GM12878 (cell line): ENCODE data around the gene VTA1. TPM values are rescaled to one million over a fixed set of nuclear protein-coding genes. Genes with fewer than 3 reads are reported as not detected.

Experiments
- ATAC-seq: fragments of 200-7000 bp; cut with Tn5 transposase; 3 replicates; pipeline ENCODE4 v1.9.1; 2020; ENCODE audit warnings: mild to moderate bottlenecking, moderate library complexity
- BruUV-seq: library from RNA; stranded (reverse); fragments of 400-500 nt; replicated peaks from 2 replicates; lab custom pipeline; 2021; lab: Mats Ljungman, UMichigan
- CTCF ChIA-PET: fragments of 300-600 bp; sonication (Branson Sonifier 250); formaldehyde crosslinking; extraction: SDS; loops from one replicate; lab custom pipeline; 2021; ENCODE audit warnings: inconsistent platforms; lab: Yijun Ruan, JAX
- POLR2A ChIA-PET: fragments of 350-600 bp; formaldehyde crosslinking; extraction: SDS; loops from one replicate; lab custom pipeline; 2021; ENCODE audit warnings: inconsistent platforms; lab: Charles Lee
- RAD21 ChIA-PET: fragments of 300-600 bp; sonication (Branson Sonifier 250); formaldehyde crosslinking; loops from one replicate; lab custom pipeline; 2023; ENCODE audit warnings: antibody characterized with exemption; ENCODE audit not compliant: unreplicated experiment; lab: Charles Lee
- SMC1A ChIA-PET: fragments of 300-600 bp; sonication (Branson Sonifier 250); formaldehyde crosslinking; loops from one replicate; lab custom pipeline; 2023; ENCODE audit not compliant: unreplicated experiment, uncharacterized antibody; lab: Charles Lee
- DNase-seq: peaks from one replicate; pipeline ENCODE4 v3.0.0-alpha.2; 2011; ENCODE audit warnings: low read depth, low spot score
- FAIRE-seq: peaks from 3 replicates; lab custom pipeline; 2011; peaks lifted over from hg19 to GRCh38; lab: Jason Lieb, UNC
- H2AFZ ChIP-seq: 2 replicates; pipeline ENCODE4 v1.6.0; 2011; ENCODE audit warnings: low read depth, low read length, control low read depth; ENCODE audit not compliant: control insufficient read depth
- H3K27ac ChIP-seq: 2 replicates; pipeline ENCODE4 v1.5.1; 2011; ENCODE audit warnings: control low read depth; ENCODE audit not compliant: control insufficient read depth, insufficient read depth
- H3K27me3 ChIP-seq, 2 experiments: replicated peaks in 1 of 2; 2 replicates each; pipeline versions ENCODE4 v1.6.0 to v1.6.1; 2011; ENCODE audit warnings: low read length in 1 of 2; ENCODE audit not compliant: control insufficient read depth in 2 of 2, insufficient read depth in 2 of 2
- H3K36me3 ChIP-seq, 2 experiments: 2 replicates each; pipeline ENCODE4 v1.5.1; 2011; ENCODE audit warnings: low read length in 1 of 2; ENCODE audit not compliant: control insufficient read depth in 2 of 2, insufficient read depth in 2 of 2
- H3K4me1 ChIP-seq: 2 replicates; pipeline ENCODE4 v1.6.1; 2011; ENCODE audit warnings: mild to moderate bottlenecking, low read length, moderate library complexity, mixed read lengths; ENCODE audit not compliant: control insufficient read depth, insufficient read depth
- H3K4me2 ChIP-seq: 2 replicates; pipeline ENCODE4 v1.6.0; 2011; ENCODE audit warnings: control low read depth; ENCODE audit not compliant: control insufficient read depth, insufficient read depth
- H3K4me3 ChIP-seq: fragments of 200-600 bp; sonication (generic); 2 replicates; pipeline ENCODE4 v1.5.1; 2016
- H3K79me2 ChIP-seq: 2 replicates; pipeline ENCODE4 v1.6.0; 2011; ENCODE audit warnings: low read length; ENCODE audit not compliant: control insufficient read depth, insufficient read depth
- H3K9ac ChIP-seq: 2 replicates; pipeline ENCODE4 v1.8.0; 2011; ENCODE audit warnings: low read length, control low read depth, mixed read lengths; ENCODE audit not compliant: control insufficient read depth, insufficient read depth
- H3K9me3 ChIP-seq: replicated peaks from 3 replicates; pipeline ENCODE4 v1.5.1; 2011; ENCODE audit warnings: mild to moderate bottlenecking, low read length; ENCODE audit not compliant: control insufficient read depth, insufficient read depth
- H4K20me1 ChIP-seq: 2 replicates; pipeline ENCODE4 v1.6.0; 2011; ENCODE audit not compliant: control insufficient read depth, insufficient read depth
- ETV6 ChIP-seq, 2 experiments: fragments of 450-650 bp in 1 of 2; IDR thresholded peaks in 1 of 2; conservative IDR thresholded peaks in 1 of 2; 2 replicates each; pipeline ENCODE4 v1.6.1; 2014; ENCODE audit warnings: antibody characterized with exemption in 1 of 2, borderline replicate concordance in 1 of 2, low read depth in 1 of 2, mild to moderate bottlenecking in 1 of 2, moderate library complexity in 1 of 2
- GABPA ChIP-seq: IDR thresholded peaks from 2 replicates; pipeline ENCODE4 v1.6.1; 2014; ENCODE audit warnings: antibody characterized with exemption, low read depth, mild to moderate bottlenecking, inconsistent platforms
- NFXL1 ChIP-seq: fragments of 450-650 bp; IDR thresholded peaks from 2 replicates; pipeline ENCODE4 v1.6.1; 2017; ENCODE audit warnings: antibody characterized with exemption, mild to moderate bottlenecking, borderline replicate concordance
- RB1 ChIP-seq: fragments of 450-650 bp; formaldehyde crosslinking; IDR thresholded peaks from 2 replicates; pipeline ENCODE4 v1.6.1; 2017; ENCODE audit warnings: mild to moderate bottlenecking, borderline replicate concordance
- ZZZ3 ChIP-seq: IDR thresholded peaks from 2 replicates; pipeline ENCODE4 v1.6.1; 2011; ENCODE audit warnings: low read depth; ENCODE audit not compliant: control insufficient read depth, insufficient read length
- WGBS: methylation state at CpG from one replicate; pipeline ENCODE4 v1.1.6; 2016; ENCODE audit warnings: low lambda C conversion rate; ENCODE audit not compliant: insufficient replicate concordance, insufficient coverage; ENCODE audit errors: missing lambda C conversion rate; 5-methylcytosine and 5-hydroxymethylcytosine counted together
- in situ Hi-C: fragments of 300-500 bp; cut with MboI; formaldehyde crosslinking; loops from 9 replicates; pipeline ENCODE4 v1.14.3; 2018; ENCODE audit warnings: mixed read lengths
- intact Hi-C: fragments of 100-400 bp; cut with micrococcal nuclease; formaldehyde crosslinking; loops from one replicate; pipeline ENCODE4 v1.14.2; 2022; ENCODE audit not compliant: unreplicated experiment
- polyA plus RNA-seq, 11 experiments: library from polyadenylated mRNA; depleted of rRNA in 4 of 11; unstranded in 6 of 11; stranded (reverse) in 5 of 11; fragments of >200 nt; fragmentation: Nextera tagmentation in 4 of 11; fragmentation: Illumina TruSeq in 1 of 11; extraction: Ambion mirVana in 4 of 11; extraction: Trizol in 1 of 11; gene quantifications; 1 replicate in 1 of 11; 2 replicates in 10 of 11; pipeline versions ENCODE4 v1.2.1 to v1.2.3, GENCODE V29; 2011 to 2016; ENCODE audit warnings: inconsistent platforms in 2 of 11, missing spikeins in 2 of 11, low read depth in 1 of 11
- total RNA-seq, 4 experiments: library from RNA; depleted of rRNA in 3 of 4; stranded (reverse); fragments of >200 nt in 3 of 4; fragmentation: Illumina TruSeq in 1 of 4; extraction: Trizol in 1 of 4; gene quantifications; 2 replicates each; pipeline versions ENCODE4 v1.2.1 to v1.2.3, GENCODE V29; 2013 to 2021
- TF ChIP-seq, protein P1 (sequence below): fragments of 150-350 bp; IDR thresholded peaks from 2 replicates; pipeline ENCODE4 v1.6.1; 2014; ENCODE audit warnings: mild to moderate bottlenecking, low read depth, low read length
- TF ChIP-seq, protein P2 (sequence below): fragments of 450-650 bp; IDR thresholded peaks from 2 replicates; pipeline ENCODE4 v1.6.1; 2018; ENCODE audit warnings: mild to moderate bottlenecking, low read depth, moderate library complexity; ENCODE audit not compliant: partially characterized antibody
- TF ChIP-seq, protein P3 (sequence below): fragments of 450-650 bp; IDR thresholded peaks from 2 replicates; pipeline ENCODE4 v1.6.1; 2017; ENCODE audit warnings: antibody characterized with exemption, mild to moderate bottlenecking, moderate library complexity

VTA1 gene
- total and polyA plus RNA-seq, 10 of the 15 experiments (the other 5 are each of a cell fraction or from before 2014, with no cell fraction given) = 48.3 to 126 (median 90.7) TPM

DNA sequence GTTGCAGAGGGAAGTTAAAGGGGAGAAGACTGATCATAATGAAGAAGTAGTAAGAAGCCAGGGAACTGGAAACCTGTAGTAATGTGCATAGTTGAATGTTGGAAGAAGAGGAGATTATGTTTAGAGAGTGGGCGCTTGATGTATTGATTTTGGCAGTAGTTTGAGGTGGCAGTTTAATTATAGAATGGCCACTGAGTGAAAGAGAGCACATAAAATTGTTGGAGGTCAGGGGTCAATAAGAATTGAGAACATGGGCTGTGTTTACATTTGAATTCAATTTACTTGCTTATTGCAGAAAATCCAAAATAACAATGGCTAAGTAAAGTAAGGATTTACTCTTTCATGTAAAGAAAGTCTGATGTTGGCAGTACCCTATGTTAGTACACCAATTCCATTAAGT, 15.7 kb downstream of the VTA1 start:
- H3K4me2 ChIP-seq = no peak overlapping the region
- intact Hi-C loops (no loop called here), in situ Hi-C loops (no loop called here)
- no peaks in the 10 kb centered on the region for H4K20me1 ChIP-seq
- peaks cover 30% of the 10 kb centered on the region for H3K79me2 ChIP-seq
- WGBS = 41% methylated on average over 1 of the region's 1 CpG
- no peak for ATAC-seq
- DNase-seq = no peak
- H3K4me3 ChIP-seq = no peak overlapping the region
- ChIA-PET CTCF (interaction anchor here (1.0 to 1.7 kb wide), 2 partner anchors 15 to 45 kb away, joined by 3 to 4 read pairs; no protein-coding TSS in a partner anchor), RAD21 (no interaction called here), POLR2A (no interaction called here), SMC1A (interaction anchor here (1.4 kb wide), 1 partner anchor 45 kb away, joined by 5 read pairs; no protein-coding TSS in a partner anchor)
- no peak overlapping the region for H3K27ac ChIP-seq
- no peaks in the 10 kb centered on the region for H3K9me3 ChIP-seq
- no peaks in the 10 kb centered on the region for H3K27me3 ChIP-seq
- H2AFZ ChIP-seq = no peak overlapping the region
- TF ChIP-seq RB1 = no peak
- TF ChIP-seq, protein P1, sequence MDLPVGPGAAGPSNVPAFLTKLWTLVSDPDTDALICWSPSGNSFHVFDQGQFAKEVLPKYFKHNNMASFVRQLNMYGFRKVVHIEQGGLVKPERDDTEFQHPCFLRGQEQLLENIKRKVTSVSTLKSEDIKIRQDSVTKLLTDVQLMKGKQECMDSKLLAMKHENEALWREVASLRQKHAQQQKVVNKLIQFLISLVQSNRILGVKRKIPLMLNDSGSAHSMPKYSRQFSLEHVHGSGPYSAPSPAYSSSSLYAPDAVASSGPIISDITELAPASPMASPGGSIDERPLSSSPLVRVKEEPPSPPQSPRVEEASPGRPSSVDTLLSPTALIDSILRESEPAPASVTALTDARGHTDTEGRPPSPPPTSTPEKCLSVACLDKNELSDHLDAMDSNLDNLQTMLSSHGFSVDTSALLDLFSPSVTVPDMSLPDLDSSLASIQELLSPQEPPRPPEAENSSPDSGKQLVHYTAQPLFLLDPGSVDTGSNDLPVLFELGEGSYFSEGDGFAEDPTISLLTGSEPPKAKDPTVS = no peak
- TF ChIP-seq ZZZ3 = no peak
- FAIRE-seq = no peak
- BruUV-seq = no TSS peak
- no peak overlapping the region for H3K9ac ChIP-seq
- H3K36me3 ChIP-seq = peaks cover 0 to 2% of the 10 kb centered on the region in 2 experiments; a peak in 3 of 4 replicates
- no peaks in the 10 kb centered on the region for H3K4me1 ChIP-seq

DNA sequence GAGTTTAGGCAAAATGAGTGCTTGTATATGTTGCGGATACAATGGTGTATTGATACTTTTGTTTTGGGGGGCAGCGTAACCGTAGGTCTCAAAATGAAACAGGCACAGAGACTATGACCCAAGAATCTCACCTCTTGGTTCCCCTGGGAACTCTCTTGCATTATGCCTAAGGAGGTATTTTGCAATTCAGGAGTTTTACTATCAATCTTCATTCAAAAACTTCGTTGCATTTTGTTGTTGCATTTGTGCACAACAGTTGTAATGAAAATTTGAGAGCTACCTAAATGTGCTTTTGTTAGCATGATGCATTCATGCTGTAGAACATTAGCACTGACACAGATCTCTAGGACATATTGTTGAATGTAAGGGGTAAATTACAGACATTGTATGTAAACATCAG, 18.2 kb downstream of the VTA1 start:
- no TSS peak for BruUV-seq
- FAIRE-seq = no peak
- H3K79me2 ChIP-seq = peaks cover 26% of the 10 kb centered on the region
- TF ChIP-seq, protein P2, sequence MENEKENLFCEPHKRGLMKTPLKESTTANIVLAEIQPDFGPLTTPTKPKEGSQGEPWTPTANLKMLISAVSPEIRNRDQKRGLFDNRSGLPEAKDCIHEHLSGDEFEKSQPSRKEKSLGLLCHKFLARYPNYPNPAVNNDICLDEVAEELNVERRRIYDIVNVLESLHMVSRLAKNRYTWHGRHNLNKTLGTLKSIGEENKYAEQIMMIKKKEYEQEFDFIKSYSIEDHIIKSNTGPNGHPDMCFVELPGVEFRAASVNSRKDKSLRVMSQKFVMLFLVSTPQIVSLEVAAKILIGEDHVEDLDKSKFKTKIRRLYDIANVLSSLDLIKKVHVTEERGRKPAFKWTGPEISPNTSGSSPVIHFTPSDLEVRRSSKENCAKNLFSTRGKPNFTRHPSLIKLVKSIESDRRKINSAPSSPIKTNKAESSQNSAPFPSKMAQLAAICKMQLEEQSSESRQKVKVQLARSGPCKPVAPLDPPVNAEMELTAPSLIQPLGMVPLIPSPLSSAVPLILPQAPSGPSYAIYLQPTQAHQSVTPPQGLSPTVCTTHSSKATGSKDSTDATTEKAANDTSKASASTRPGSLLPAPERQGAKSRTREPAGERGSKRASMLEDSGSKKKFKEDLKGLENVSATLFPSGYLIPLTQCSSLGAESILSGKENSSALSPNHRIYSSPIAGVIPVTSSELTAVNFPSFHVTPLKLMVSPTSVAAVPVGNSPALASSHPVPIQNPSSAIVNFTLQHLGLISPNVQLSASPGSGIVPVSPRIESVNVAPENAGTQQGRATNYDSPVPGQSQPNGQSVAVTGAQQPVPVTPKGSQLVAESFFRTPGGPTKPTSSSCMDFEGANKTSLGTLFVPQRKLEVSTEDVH = no peak
- TF ChIP-seq NFXL1 (no peak), ETV6 (conservative IDR thresholded peaks at IDR 0.05 in 1 of 2, IDR thresholded peaks at IDR 0.05 in 1 of 2; ENCODE audit: borderline replicate concordance in 1 of 2, low read depth in 1 of 2) (no peak), GABPA (no peak)
- TF ChIP-seq, protein P3, sequence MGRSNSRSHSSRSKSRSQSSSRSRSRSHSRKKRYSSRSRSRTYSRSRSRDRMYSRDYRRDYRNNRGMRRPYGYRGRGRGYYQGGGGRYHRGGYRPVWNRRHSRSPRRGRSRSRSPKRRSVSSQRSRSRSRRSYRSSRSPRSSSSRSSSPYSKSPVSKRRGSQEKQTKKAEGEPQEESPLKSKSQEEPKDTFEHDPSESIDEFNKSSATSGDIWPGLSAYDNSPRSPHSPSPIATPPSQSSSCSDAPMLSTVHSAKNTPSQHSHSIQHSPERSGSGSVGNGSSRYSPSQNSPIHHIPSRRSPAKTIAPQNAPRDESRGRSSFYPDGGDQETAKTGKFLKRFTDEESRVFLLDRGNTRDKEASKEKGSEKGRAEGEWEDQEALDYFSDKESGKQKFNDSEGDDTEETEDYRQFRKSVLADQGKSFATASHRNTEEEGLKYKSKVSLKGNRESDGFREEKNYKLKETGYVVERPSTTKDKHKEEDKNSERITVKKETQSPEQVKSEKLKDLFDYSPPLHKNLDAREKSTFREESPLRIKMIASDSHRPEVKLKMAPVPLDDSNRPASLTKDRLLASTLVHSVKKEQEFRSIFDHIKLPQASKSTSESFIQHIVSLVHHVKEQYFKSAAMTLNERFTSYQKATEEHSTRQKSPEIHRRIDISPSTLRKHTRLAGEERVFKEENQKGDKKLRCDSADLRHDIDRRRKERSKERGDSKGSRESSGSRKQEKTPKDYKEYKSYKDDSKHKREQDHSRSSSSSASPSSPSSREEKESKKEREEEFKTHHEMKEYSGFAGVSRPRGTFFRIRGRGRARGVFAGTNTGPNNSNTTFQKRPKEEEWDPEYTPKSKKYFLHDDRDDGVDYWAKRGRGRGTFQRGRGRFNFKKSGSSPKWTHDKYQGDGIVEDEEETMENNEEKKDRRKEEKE = no peak

More for the DNA sequence above, 18.2 kb downstream of the VTA1 start:
- no peak overlapping the region for H3K27ac ChIP-seq
- no peak overlapping the region for H3K9ac ChIP-seq
- in situ Hi-C loops (no loop called here), intact Hi-C loops (no loop called here)
- POLR2A ChIA-PET = no interaction called here
- no peak overlapping the region for H3K4me2 ChIP-seq
- no peaks in the 10 kb centered on the region for H3K27me3 ChIP-seq
- no peaks in the 10 kb centered on the region for H3K4me1 ChIP-seq
- DNase-seq (no peak), ATAC-seq (no peak)
- CTCF ChIA-PET = interaction anchor here (1.2 to 2.6 kb wide), 5 partner anchors 9 to 175 kb away, joined by 4 to 21 read pairs (median 10); partner anchors contain the start of genes NMBR and VTA1
- WGBS = 75% methylated on average over 4 of the region's 4 CpGs
- no peak overlapping the region for H2AFZ ChIP-seq
- no peak overlapping the region for H3K4me3 ChIP-seq
- RAD21 ChIA-PET = interaction anchor here (1.5 kb wide), 1 partner anchor 42 kb away, joined by 4 read pairs; no protein-coding TSS in a partner anchor
- SMC1A ChIA-PET = interaction anchor here (0.9 to 2.2 kb wide), 7 partner anchors 9 to 127 kb away, joined by 3 to 13 read pairs (median 5); no protein-coding TSS in a partner anchor
- peaks cover 0 to 2% of the 10 kb centered on the region in 2 experiments for H3K36me3 ChIP-seq
- H4K20me1 ChIP-seq = no peaks in the 10 kb centered on the region
- H3K9me3 ChIP-seq = no peaks in the 10 kb centered on the region
